ENCODE measurements around the gene WDFY1.
A peak's percentile ranks its signal among the peaks of the same experiment; 100 is the strongest.
"Not testable (repeated sequence)": the region's sequence is repeated elsewhere in the genome, so short reads cannot be mapped to it uniquely, and the experiment has no call there.

WDFY1 gene

GRCh38 chr2:223957092-223957851, 12.1 kb upstream of the WDFY1 start, which contains the start of gene MRPL44:
Gene MRPL44 (plus strand): TSS chr2:223957463. CDS start chr2:223957473, 10 bp downstream.
- peak; percentile 93 to 98 (median 96) for DNase-seq (ENCODE audit: low read depth in 2 of 3, low spot score in 1 of 3)

- no peak for DNase-seq (ENCODE audit: low read depth in 2 of 3, low spot score in 1 of 3)
Measured at GRCh38 chr2:223956300-223956699, 11.2 kb upstream of the WDFY1 start.

- DNase-seq (ENCODE audit: low read depth in 2 of 3, low spot score in 1 of 3), result no peak
Measured at GRCh38 chr2:223954401-223954800, 9.3 kb upstream of the WDFY1 start.

GRCh38 chr2:223952280-223952968, 7.3 kb upstream of the WDFY1 start:
- DNase-seq (ENCODE audit: low read depth in 2 of 3, low spot score in 1 of 3), result no peak

- no peak for DNase-seq (ENCODE audit: low read depth in 2 of 3, low spot score in 1 of 3)
Measured at GRCh38 chr2:223950448-223951347, 5.6 kb upstream of the WDFY1 start.

- DNase-seq (ENCODE audit: low read depth in 2 of 3, low spot score in 1 of 3), result no peak
Measured at GRCh38 chr2:223949241-223949840, 4.2 kb upstream of the WDFY1 start.

GRCh38 chr2:223947711-223948205, 2.6 kb upstream of the WDFY1 start:
- no peak for DNase-seq (ENCODE audit: low read depth in 2 of 3, low spot score in 1 of 3)

GRCh38 chr2:223945755-223946154, 620 bp upstream of the WDFY1 start:
- DNase-seq (ENCODE audit: low read depth in 2 of 3, low spot score in 1 of 3), result no peak

- DNase-seq (ENCODE audit: low read depth in 2 of 3, low spot score in 1 of 3), result no peak
Measured at GRCh38 chr2:223944166-223944702, 901 bp downstream of the WDFY1 start.

- no peak for DNase-seq (ENCODE audit: low read depth in 2 of 3, low spot score in 1 of 3)
Measured at GRCh38 chr2:223943561-223944008, 1.6 kb downstream of the WDFY1 start.

- no peak for DNase-seq (ENCODE audit: low read depth in 2 of 3, low spot score in 1 of 3)
Measured at GRCh38 chr2:223943135-223943534, 2.0 kb downstream of the WDFY1 start.

GRCh38 chr2:223941579-223942277, 3.4 kb downstream of the WDFY1 start:
- peak; percentile 69 to 77 (median 75) for DNase-seq (ENCODE audit: low read depth in 2 of 3, low spot score in 1 of 3)

- not testable (repeated sequence) for DNase-seq (ENCODE audit: low read depth in 2 of 3, low spot score in 1 of 3)
Measured at GRCh38 chr2:223939438-223939837, 5.7 kb downstream of the WDFY1 start.

GRCh38 chr2:223937535-223937934, 7.6 kb downstream of the WDFY1 start:
- no peak for DNase-seq (ENCODE audit: low read depth in 2 of 3, low spot score in 1 of 3)

- DNase-seq (ENCODE audit: low read depth in 2 of 3, low spot score in 1 of 3), result no peak
Measured at GRCh38 chr2:223936862-223937326, 8.2 kb downstream of the WDFY1 start.

- no peak for DNase-seq (ENCODE audit: low read depth in 2 of 3, low spot score in 1 of 3)
Measured at GRCh38 chr2:223935459-223936125, 9.5 kb downstream of the WDFY1 start.

GRCh38 chr2:223934870-223935269, 10.3 kb downstream of the WDFY1 start:
- no peak for DNase-seq (ENCODE audit: low read depth in 2 of 3, low spot score in 1 of 3)

GRCh38 chr2:223932816-223933800, 12.0 kb downstream of the WDFY1 start:
- DNase-seq (ENCODE audit: low read depth in 2 of 3, low spot score in 1 of 3), result no peak

Data from stimulated activated CD4-positive, alpha-beta T cell treated with anti-CD3 and anti-CD28 coated beads, Interleukin-12 subunit alpha, Interleukin-12 subunit beta, amount 100 ng/mL, for 48 hours (primary cell).